Left lobe of liver (tissue), 2 donors: ENCODE data around the gene BAIAP2. TPM values are rescaled to one million over a fixed set of nuclear protein-coding genes. Genes with fewer than 3 reads are reported as not detected.
"Not testable (repeated sequence)": the region's sequence is repeated elsewhere in the genome, so short reads cannot be mapped to it uniquely, and the experiment has no call there.

Source experiments
- ATAC-seq: fragments of 200-7000 bp; cut with Tn5 transposase; one replicate; pipeline ENCODE4 v1.9.1; 2020; ENCODE audit warnings: mild to moderate bottlenecking, moderate library complexity
- DNase-seq: peaks from one replicate; pipeline ENCODE4 v3.0.0-alpha.2; 2020; ENCODE audit warnings: low spot score
- total RNA-seq: library from RNA; stranded (reverse); gene quantifications from one replicate; pipeline ENCODE4 v1.2.1, GENCODE V29; 2021
- donor health status: DM: no; HTN: no; CAD: no; lungs with moderate emphysema.
- donor health status: DM: no; HTN: yes; CAD: no.

BAIAP2 gene
- total RNA-seq, 1 donor from 2014 or later, result 101 TPM

DNA sequence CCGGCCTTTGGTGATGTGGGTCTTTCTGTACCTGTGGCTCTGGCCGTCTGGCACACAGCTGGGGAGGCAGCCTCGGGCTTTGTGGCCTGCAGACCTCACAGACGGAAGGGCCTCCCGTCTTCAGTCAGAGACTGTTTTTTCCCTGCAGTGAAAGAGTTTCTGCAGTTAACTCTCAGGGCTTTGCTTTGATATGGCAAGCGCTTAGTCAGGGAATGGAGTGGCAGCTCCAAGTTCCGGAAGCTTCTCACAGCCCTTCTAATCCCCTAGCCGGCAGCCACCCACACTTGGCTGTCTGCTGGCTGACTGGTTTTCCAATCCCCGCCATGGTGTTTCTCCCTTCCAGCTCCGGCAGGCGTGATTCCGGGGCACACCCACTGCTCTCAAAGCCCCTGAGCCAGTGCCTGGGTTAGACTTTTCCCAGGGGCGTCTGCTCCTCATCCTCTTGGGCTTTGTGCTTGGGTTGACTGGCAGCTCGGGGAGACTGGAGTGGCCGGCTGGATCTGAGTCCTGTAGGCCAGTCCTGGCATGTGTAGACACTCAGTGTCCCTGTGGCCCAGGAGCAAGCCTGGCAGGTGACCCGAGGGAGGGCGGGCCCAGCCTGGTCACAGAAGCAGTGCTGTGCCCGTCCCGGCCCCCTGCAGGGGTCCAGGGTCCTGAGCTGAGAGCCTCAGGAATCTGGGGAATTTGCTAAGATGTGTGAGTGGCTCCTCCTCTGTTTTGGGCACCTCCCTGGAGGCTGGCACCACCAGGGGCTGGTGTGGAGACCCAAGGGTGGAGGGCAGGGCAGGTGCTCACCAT is 29.9 kb downstream of the BAIAP2 start:
- ATAC-seq (peak; percentile 59), DNase-seq (peak; percentile 83)

DNA sequence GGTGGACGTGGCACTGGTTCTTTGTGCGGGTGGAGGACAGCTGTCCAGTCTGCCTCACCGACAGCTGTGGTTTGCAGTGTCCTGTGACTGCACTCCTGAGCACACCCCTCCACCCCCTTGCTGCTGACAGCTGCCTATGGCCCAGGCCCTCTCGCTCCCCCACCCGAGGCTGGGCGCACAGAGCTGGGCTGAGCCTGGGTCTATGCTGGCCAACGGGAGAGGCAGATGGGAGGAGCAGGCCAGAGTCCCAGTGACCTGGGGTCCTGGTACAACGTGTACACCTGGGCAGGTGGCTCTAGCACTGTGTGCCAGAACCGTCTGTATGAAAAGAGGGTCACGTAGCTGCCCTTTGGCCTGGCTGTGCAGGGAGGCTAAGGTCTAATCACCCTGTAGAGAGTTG is 30.5 kb downstream of the BAIAP2 start:
- peak; percentile 94 for DNase-seq
- peak; percentile 68 for ATAC-seq

DNA sequence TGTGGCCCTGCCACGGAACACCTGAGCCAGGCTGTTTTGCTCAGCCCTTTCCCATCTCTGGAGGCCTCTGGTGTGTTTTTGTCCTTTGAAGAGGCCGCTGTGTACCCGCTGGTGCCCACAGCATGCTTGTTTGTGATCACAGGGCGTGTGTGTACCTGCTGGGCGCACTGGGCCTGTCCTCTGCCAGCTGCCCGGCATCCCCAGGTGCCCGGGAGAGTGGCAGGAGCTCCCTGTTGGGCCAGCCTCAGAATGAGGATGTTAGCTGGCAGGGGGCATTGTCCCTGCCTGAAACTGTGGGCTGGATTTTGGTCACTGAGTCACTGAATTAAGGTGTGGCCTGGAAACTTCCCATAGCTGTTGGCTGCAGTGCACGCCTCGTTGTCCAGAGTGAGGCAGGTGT is 31.1 kb downstream of the BAIAP2 start:
- peak; percentile 54 for ATAC-seq
- peak; percentile 89 for DNase-seq

DNA sequence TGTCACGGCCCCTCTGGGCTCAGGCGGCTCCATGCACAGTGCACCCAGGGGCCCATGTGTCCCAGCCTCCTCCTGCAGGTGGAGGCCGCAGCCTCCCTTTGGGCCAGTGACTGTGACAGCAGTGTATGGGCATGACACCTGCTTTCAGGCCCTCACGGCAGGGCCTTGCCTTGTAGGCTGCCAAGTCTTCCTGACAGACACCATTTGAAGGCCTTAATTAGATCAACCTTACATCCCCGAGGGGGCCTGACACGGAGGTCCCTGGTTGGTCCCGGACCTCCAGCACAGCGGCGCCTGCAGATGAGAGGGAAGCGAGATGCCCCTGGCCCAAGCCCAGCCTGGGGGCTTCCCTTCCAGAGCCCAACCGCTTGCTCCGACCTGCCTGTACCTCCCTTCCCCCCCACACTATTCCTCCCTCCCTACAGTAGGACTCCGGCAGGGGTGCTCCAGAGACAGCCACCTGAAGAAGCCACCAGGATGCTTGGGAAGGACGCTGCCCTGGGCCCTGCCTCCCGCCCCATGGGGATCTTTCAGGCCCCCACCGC is 31.9 kb downstream of the BAIAP2 start:
- no peak for DNase-seq
- no peak for ATAC-seq

DNA sequence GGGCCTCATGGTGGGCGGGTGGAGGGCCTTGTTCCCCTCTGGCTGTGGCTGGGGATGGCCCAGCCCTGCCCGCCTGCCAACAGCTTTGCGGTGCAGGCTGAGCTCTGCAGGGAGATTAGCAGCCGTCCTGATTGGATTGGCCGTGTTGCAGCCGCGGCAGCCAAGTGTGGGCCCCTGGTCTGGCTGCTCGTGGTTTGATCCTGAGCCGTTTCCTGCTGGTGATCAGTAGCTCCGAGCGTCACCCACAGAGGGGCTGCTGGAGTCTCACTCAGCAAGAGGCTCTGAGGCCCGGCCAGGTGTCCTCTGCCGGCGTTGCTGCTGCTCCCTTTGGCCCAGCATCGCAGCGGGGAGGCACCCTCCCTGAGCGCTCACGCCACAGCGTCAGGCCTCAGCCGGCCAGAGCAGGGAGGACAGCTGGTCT is 32.5 kb downstream of the BAIAP2 start:
- DNase-seq (no peak), ATAC-seq (no peak)

DNA sequence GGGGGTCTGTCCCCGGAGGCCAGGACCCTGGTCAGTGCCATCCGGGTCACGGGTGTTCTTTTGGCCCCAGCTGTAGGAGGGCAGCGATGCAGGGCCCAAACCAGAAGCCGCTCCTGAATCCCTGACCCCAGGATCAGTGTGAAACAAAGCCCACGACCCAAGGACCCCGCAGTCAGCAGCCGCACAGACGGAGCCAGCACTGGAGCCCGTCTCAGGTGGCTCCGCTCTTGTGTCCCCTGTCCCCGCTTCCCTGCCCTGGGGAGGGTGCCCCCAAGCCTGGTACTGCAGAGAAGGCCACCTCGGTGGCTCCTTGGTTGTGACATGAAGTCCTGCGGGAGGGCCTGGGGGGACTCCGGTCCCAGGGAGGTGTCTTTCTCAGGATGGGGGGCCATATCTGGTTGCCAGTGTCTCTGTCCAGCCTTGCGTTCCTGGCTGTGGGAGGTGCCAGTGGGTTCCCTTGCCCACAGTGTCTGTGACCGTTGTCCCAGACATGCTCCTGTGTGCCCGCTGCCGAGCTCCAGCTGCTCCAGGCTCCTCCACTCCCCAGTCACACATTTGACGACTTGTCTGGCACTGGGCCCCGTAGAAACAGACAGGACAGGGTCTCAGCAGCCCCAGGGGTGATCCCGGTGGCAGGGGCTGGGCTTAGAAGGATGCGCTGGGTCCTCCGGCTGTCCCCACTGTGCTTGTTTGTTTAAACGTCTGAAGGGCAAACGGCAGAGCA is 33.6 kb downstream of the BAIAP2 start:
- ATAC-seq, result peak; percentile 8
- DNase-seq, result no peak

DNA sequence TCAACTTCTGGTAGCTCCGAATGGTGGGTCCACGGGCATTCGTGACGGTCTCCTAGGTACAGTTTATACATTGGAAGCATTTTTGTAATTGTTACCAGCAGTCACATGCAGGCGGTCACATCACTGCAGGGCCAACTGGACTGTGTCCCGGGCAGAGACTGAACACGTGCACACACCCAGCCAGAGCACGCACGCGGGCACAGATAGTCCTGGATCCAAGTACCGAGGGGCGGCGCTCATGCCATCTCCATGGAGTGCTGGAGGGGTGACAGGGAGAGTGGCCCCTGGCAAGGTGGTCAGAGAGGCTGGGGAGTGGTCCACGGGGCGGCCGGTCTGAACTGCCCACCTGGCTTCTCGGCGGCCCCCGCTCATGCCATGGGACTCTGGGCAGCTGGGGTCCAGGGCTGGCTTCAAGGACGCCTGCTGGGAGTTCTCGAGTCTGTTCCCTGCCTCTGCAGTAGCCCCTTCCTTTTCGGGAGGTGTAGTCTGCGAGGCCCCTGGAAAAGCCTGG is 34.2 kb downstream of the BAIAP2 start:
- ATAC-seq (peak; percentile 44), DNase-seq (peak; percentile 93)

DNA sequence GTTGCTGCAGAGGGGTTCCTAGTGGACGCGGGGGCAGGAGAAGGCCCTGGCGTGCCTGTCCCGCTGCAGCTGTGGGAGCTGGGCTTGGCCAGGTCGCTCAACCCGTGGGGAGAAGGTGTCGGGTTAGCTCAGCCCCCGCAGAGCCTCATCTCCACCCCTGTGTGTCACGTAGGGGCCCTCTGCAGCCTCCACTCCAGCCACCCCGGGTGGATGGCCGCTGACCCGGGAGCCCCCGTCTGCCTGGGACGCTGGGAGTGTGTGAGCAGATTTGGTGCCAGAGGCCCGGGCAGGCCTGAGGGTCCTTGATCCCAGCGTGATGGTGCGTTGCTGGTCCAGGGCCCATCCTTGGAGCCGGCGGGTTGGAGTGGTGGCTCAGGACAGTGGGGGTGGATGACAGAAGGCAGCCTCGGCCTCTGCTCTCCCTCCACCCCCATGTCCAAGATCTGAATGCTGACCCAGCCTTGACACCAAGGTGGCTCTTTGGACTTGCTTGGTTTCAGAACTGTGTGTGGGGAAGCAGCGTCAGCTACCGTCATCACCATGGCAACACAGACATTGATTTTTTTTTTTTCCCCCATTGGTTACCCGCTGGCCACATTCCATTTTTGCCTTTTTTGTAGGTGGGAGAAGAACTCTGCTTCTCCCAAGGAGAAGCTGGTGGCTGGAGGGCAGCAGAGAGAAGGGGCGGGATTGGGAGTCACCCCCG is 35.7 kb downstream of the BAIAP2 start:
- peak; percentile 63 for DNase-seq
- peak; percentile 15 for ATAC-seq

DNA sequence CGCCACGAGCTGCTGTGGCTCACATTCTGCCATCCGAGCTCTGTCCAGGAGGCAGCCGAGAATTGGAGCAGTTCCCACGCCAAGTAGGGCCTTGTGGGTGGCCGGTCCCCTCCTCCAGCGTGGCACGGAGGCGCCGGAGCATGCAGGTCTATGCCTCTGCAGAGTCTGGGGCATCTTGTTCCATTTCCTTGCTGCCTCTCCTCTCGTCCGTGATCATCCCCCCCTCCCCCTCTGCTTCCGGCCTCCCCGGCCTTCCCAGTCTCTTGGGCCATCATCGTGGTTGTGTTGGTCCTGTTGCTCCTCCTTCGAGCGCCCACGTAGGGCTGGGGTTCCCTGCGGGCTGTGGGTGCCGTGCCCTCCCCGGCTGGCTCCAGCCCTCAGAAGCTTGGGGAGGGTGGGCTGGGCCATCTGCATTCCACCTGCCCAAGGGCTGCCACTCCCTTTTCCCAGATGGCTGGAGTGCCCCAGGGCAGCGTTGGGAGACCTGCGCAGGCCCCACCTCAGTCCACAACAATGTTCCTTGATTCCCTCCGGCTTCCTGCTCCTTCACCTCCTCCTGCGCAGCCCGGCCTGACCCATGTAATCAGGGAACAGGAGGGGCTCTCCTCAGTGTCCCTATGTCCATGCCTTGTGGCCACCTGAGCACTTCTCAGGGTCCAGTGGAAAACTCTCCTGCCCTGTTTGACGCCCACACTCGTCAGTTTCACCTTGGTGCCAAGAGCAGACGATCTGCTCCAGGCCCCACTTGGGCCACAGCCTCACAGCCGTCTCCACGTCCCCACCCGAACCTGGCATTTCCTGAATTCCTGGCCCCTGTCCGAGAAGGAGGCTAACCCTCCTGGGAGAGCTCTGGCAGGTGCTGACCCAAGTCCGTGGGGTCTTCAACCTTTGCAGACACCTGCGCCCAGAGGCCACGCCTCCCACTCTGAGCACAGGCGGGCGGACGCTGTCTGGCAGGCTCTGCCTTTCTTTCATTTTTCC is 37.1 kb downstream of the BAIAP2 start:
- ATAC-seq, result no peak
- no peak for DNase-seq

DNA sequence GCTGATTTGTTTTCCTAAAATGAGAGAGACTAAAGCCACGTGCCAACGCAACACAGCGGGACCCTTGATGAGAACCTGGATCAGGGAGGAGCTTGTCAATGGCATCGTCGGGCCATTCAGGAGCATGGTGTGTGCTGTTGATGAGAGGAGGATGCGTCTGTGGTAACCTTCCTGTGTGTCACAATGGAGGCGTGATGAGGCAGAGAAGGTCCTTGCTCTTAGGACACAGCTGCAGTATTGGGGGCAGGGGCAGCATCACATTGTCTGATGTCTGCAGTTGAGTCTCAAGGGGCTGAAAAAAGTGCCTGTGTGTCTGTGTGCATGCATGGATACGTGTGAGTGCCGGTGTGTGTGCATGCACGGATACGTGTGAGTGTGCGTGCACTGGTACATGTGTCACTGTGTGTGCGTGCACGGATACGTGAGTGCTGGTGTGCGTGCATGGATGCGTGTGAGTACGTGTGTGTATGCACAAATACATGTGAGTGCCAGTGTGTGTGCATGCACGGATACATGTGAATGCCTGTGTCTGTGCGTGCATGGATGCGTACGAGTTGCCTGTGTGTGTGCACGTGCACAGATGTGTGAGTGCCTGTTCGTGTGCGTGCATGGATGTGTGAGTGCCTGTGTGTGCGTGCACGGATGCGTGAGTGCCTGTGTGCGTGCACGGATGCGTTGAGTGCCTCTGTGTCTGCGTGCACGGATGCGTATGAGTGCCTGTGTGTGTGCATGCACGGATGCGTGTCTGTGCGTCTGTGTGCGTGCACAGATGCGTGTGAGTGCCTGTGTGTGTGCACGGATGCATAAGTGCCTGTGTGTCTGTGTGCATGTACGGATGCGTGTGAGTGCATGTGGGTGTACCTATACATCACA is 39.3 kb downstream of the BAIAP2 start:
- DNase-seq (no peak), ATAC-seq (no peak)

DNA sequence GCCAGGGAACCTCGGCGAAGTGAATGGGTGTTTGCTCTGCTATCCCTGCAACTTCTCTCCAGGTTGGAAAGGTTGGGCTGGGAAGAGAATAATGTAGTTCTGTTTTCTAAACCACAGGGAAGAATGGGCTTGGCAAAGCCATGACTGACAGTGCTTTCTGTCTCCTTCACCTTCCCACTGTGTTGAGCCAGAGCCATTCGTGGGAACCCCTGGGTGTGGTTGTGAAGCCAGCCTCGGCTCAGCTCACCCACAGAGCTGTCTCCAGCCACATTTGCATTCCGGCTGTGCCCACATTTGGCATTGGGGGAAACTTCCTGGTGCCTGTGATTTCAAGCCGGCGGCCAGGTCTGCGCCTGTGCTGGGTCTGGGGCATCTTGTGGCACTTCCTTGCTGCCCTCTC is 39.9 kb downstream of the BAIAP2 start:
- no peak for ATAC-seq
- no peak for DNase-seq

DNA sequence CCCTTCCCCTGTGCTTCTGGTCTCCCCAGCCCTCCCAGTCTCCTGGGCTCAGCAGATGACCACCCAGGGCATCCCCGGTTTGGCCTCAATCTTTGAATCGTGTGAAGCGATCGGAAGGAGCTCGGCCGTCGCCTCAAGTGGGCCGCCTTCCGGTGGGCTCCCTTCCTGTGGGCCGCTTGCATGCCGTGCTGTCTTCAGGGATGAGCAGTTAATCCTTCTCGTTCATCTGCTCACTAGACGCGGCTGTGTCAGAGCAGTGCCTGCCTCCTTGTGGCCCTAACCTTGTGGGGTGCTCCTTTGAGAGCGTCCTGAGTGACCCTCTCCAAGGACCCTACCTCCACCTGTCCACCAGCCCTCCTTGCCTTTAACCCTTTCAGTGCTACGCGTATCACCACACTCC is 40.4 kb downstream of the BAIAP2 start:
- no peak for DNase-seq
- no peak for ATAC-seq

DNA sequence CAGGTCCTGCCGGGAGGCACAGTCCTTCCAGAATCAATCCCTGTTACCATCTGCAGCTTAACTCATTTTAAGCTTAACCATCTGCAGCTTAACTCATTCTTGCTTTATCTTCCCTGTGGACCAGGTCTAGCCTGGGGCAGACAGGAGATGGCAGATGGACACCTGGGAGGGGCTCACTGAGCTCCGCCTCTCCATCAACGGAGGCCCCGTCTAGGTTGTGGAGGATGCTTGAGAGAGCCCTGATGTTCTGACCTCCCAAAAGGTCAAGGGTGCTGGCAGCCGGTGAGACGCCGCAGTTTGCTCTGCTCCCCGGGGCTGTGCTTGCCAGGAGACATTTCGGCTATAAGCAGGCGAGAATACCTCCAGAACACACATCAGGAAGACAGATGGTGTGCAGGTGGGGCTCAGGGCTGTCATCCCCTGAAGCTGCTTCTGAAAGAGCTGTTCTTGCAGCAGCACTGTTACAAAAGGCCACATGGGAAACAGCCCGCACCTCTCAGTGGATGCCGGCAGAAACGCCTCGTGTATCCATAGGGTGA is 41.3 kb downstream of the BAIAP2 start:
- DNase-seq, result no peak
- no peak for ATAC-seq

DNA sequence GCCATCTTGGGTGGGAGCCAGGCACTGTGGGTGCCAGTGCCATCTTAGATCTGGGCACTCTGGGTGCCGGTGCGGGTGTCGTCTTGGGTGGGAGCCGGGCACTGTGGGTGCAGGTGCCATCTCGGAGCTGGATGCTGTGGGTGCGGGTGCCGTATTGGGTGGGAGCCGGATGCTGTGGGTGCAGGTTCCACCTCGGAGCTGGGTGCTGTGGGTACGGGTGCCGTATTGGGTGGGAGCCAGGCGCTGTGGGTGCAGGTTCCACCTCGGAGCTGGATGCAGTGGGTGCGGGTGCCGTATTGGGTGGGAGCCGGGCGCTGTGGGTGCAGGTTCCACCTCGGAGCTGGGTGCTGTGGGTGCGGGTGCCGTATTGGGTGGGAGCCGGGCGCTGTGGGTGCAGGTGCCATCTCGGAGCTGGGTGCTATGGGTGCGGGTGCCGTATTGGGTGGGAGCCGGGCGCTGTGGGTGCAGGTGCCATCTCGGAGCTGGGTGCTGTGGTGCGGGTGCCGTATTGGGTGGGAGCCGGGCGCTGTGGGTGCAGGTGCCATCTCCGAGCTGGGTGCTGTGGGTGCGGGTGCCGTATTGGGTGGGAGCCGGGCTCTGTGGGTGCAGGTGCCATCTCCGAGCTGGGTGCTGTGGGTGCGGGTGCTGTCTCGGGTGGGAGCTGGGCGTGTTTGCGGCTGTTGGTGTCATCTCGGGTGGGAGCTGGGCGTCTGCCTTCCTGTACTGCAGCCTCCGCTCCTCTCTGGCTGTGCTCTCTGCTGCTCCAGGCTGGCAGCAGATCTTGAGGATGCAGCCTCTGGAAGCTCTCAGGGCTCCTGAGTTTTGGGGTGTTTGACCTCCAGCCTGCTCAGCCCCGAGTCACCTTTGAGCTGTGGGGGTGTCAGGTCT is 43.3 kb downstream of the BAIAP2 start:
- not testable (repeated sequence) for ATAC-seq

DNA sequence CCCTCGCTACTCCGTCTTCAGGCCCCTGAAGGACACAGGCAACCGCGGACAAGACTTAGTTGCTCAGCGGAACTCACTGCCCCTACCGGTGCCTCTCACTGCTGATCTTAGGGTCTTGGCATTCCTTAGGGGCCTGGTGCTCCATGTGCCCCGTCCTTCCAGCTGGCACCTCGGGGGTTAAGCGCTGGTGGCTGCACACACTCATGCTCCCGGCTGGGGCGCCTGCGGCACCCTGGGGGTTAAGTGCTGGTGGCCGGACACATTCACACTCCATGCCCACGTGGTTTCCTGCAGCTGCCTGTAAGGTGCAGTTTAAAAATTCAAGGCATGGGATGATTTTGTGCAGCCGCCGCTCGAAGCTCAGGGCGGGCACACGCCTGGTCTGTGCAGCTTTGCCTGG is 45.1 kb downstream of the BAIAP2 start:
- DNase-seq (no peak), ATAC-seq (no peak)

More for the DNA sequence above, 43.3 kb downstream of the BAIAP2 start:
- not testable (repeated sequence) for DNase-seq

DNA sequence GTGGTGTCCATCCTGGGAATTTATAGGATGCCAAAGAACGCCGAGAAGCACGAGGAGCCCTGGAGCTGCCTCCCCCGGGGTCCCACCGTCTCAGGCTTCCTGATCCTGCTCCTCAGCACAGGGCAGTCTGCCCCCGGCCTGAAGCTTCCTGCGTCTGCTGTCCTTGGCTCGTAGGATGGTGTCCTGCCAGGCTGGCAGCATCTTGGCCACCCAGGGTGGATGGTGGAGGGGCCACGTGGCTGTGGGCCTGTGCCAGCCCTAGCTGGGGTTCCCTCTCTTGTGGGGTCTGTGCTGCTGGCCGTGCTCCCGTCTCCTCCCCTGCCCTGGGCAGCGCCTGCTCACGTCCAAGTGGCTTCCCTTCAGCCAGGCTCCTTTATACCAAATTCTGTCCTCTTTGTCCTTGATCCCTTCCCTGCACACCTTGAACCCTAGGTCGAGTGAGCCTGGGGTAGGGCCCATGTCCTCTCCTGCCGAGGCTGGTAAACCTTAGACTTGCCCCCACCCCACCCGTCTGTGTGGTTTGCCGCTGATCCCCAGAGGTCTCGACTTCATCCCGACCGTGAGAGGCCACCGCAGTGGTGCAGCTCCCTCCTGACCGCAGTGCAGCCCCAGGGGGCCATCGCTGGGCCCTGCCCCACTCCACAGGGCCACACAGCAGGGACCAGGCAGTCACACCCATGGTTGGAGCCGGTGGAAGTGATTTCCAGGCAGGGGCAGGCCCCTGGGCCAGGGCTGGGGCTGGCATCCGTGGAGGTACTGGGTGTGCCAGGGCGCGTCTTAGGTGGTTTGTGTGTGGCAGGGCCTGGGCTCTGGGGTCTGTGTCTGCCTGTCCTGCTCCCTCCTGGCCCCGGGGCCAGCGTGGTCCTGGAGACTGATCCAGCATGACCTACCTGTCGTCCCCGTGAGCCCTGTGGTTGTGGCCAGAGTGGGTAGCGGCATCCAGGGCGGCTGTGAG is 46.5 kb downstream of the BAIAP2 start:
- DNase-seq, result no peak

More for the DNA sequence above, 46.5 kb downstream of the BAIAP2 start:
- no peak for ATAC-seq
